A549 (cell line): ENCODE results near the gene CRISPLD2.

Source experiments
- EP300 ChIP-seq, 2 experiments: fragments of >200 bp; sonication (Bioruptor Twin); formaldehyde crosslinking; IDR thresholded peaks; 2 replicates in 1 of 2; 3 replicates in 1 of 2; pipeline ENCODE4 v1.6.1; 2016 to 2017
- MAFK ChIP-seq: fragments of 450-650 bp; IDR thresholded peaks from 2 replicates; pipeline ENCODE4 v1.6.1; 2014; ENCODE audit not compliant: partially characterized antibody
- MAZ ChIP-seq: fragments of 150-350 bp; IDR thresholded peaks from 2 replicates; pipeline ENCODE4 v1.6.1; 2014; ENCODE audit warnings: antibody characterized with exemption, low read depth, low read length, borderline replicate concordance
- RARB ChIP-seq: fragments of 250-450 bp; sonication (Bioruptor Pico); IDR thresholded peaks from 2 replicates; pipeline ENCODE4 v1.8.0; 2021; ENCODE audit warnings: mild to moderate bottlenecking, moderate library complexity
- RCOR1 ChIP-seq: fragments of 150-350 bp; IDR thresholded peaks from 2 replicates; pipeline ENCODE4 v1.6.1; 2014; ENCODE audit warnings: antibody characterized with exemption, low read length, low read depth
- TF ChIP-seq, protein P1 (sequence below): fragments of >200 bp; sonication (Bioruptor Twin); formaldehyde crosslinking; IDR thresholded peaks from 3 replicates; pipeline ENCODE4 v1.5.1; 2016
- TF ChIP-seq, protein P2 (sequence below): IDR thresholded peaks from 2 replicates; pipeline ENCODE4 v1.6.1; 2012

DNA sequence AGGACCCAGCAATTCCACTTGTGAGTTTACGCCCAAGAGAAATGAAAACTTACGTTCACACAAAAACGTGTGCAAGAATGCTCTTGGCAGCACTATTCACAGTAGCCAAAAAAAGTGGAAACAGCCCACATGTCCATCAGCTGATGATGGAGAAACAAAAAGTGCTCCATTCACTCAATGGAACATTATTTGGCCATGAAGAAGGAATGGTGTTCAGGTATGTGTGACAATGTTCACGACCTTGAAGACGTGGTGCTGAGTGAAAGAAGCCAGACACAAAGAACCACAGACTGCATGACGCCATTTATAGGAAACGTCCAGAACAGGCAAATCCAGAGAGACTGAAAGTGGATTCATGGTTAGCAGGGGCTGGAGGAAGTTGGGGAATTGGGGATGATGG lies 106.7 kb downstream of the CRISPLD2 start:
- TF ChIP-seq, protein P1, sequence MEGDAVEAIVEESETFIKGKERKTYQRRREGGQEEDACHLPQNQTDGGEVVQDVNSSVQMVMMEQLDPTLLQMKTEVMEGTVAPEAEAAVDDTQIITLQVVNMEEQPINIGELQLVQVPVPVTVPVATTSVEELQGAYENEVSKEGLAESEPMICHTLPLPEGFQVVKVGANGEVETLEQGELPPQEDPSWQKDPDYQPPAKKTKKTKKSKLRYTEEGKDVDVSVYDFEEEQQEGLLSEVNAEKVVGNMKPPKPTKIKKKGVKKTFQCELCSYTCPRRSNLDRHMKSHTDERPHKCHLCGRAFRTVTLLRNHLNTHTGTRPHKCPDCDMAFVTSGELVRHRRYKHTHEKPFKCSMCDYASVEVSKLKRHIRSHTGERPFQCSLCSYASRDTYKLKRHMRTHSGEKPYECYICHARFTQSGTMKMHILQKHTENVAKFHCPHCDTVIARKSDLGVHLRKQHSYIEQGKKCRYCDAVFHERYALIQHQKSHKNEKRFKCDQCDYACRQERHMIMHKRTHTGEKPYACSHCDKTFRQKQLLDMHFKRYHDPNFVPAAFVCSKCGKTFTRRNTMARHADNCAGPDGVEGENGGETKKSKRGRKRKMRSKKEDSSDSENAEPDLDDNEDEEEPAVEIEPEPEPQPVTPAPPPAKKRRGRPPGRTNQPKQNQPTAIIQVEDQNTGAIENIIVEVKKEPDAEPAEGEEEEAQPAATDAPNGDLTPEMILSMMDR: no peak
- TF ChIP-seq RARB (CRISPR knock-in tag) (no peak), EP300 (IDR thresholded peaks at IDR 0.05) (no peak), MAZ (no peak), RCOR1 (no peak), MAFK (no peak)
- TF ChIP-seq, protein P2, sequence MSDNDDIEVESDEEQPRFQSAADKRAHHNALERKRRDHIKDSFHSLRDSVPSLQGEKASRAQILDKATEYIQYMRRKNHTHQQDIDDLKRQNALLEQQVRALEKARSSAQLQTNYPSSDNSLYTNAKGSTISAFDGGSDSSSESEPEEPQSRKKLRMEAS: no peak
